Dendritic cell treated with granulocyte-macrophage colony-stimulating factor and Interleukin-4, amounts not matched to agents 40 ng/mL and 50 ng/mL, for 4 days (primary cell): ENCODE results near the gene DEFB131B.

Experiments
- H3K27ac Mint-ChIP-seq: one replicate; pipeline ENCODE4 v1.8.0; 2022; ENCODE audit warnings: mild to moderate bottlenecking, mixed read lengths
- H3K27me3 Mint-ChIP-seq: one replicate; pipeline ENCODE4 v1.8.0; 2022; ENCODE audit warnings: mild to moderate bottlenecking, mixed read lengths
- H3K36me3 Mint-ChIP-seq: one replicate; pipeline ENCODE4 v1.8.0; 2022; ENCODE audit warnings: low read depth, mixed read lengths
- H3K4me1 Mint-ChIP-seq: one replicate; pipeline ENCODE4 v1.8.0; 2022; ENCODE audit warnings: low read depth, mixed read lengths
- H3K4me3 Mint-ChIP-seq: one replicate; pipeline ENCODE4 v1.8.0; 2022; ENCODE audit warnings: mild to moderate bottlenecking, moderate library complexity, mixed read lengths
- H3K9me3 Mint-ChIP-seq: one replicate; pipeline ENCODE4 v1.8.0; 2022; ENCODE audit warnings: mixed read lengths
- intact Hi-C: fragments of 100-400 bp; cut with micrococcal nuclease; formaldehyde crosslinking; loops from one replicate; pipeline ENCODE4 v1.15.0; 2022

The DEFB131B gene

GRCh38 chr11:71928737-71929443, 50.6 kb downstream of the DEFB131B start, which contains the start of gene RNF121:
Gene RNF121 (plus strand): TSS chr11:71929046. CDS start chr11:71929062, 16 bp downstream.
- Mint-ChIP-seq H3K36me3 (peaks cover 32% of the 10 kb centered on the region), H3K27me3 (no peaks in the 10 kb centered on the region), H3K4me3 (peak within 1 kb of the TSS; percentile 99), H3K9me3 (no peaks in the 10 kb centered on the region), H3K4me1 (peaks cover 41% of the 10 kb centered on the region), H3K27ac (peak within 1 kb of the TSS; percentile 98)
- intact Hi-C loops, result no loop called here

- intact Hi-C loops, result no loop called here
- peak overlapping the region; percentile 98 for H3K27ac Mint-ChIP-seq
- H3K4me3 Mint-ChIP-seq, result peak overlapping the region; percentile 99
- no peaks in the 10 kb centered on the region for H3K9me3 Mint-ChIP-seq
- peaks cover 37% of the 10 kb centered on the region for H3K36me3 Mint-ChIP-seq
- no peaks in the 10 kb centered on the region for H3K27me3 Mint-ChIP-seq
- peaks cover 47% of the 10 kb centered on the region for H3K4me1 Mint-ChIP-seq
Observed at GRCh38 chr11:71929491-71929890, 51.2 kb downstream of the DEFB131B start.

- Mint-ChIP-seq H3K27ac (no peak overlapping the region), H3K27me3 (no peaks in the 10 kb centered on the region), H3K4me1 (peaks cover 49% of the 10 kb centered on the region), H3K9me3 (no peaks in the 10 kb centered on the region), H3K4me3 (no peak overlapping the region), H3K36me3 (peaks cover 29% of the 10 kb centered on the region)
- intact Hi-C loops, result no loop called here
Observed at GRCh38 chr11:71930556-71931244, 52.4 kb downstream of the DEFB131B start.

- H3K36me3 Mint-ChIP-seq, result peaks cover 31% of the 10 kb centered on the region
- H3K4me3 Mint-ChIP-seq, result no peak overlapping the region
- intact Hi-C loops, result no loop called here
- no peak overlapping the region for H3K27ac Mint-ChIP-seq
- peaks cover 49% of the 10 kb centered on the region for H3K4me1 Mint-ChIP-seq
- no peaks in the 10 kb centered on the region for H3K9me3 Mint-ChIP-seq
- H3K27me3 Mint-ChIP-seq, result no peaks in the 10 kb centered on the region
Observed at GRCh38 chr11:71931245-71931602, 53.0 kb downstream of the DEFB131B start.

GRCh38 chr11:71933141-71933933, 55.1 kb downstream of the DEFB131B start:
- H3K4me1 Mint-ChIP-seq, result peaks cover 45% of the 10 kb centered on the region
- no peaks in the 10 kb centered on the region for H3K27me3 Mint-ChIP-seq
- H3K9me3 Mint-ChIP-seq, result no peaks in the 10 kb centered on the region
- intact Hi-C loops, result no loop called here
- H3K4me3 Mint-ChIP-seq, result no peak overlapping the region
- H3K27ac Mint-ChIP-seq, result no peak overlapping the region
- H3K36me3 Mint-ChIP-seq, result peaks cover 37% of the 10 kb centered on the region
